ENCODE measurements around the gene FAXC.

The FAXC gene

DNA sequence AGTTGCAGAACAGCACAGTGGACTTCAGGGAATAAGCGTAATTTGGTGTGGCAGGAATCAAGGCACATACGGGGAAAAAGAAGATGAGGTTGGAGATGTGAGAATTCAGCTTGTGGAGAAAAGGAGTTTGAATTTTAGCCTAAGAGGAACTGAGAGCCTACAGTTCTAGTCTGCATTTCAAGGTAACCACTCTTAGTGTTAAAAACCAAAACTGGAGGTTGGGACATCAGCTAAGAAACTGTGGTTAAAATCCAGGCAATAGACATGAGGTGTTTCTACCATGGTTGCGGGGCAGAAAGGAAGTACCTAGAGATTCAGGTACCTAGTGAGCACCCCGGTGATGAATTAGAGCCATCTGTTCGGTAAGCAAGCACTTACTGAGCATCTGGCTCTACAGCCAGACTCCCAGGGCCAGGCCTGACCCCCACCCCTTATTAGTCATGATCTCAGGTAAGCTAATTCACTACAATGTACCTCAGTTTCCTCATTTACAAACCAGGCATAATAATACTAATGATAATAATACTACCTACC is 44.4 kb downstream of the FAXC start:
- no peak for TF ChIP-seq CTCF (IDR thresholded peaks at IDR 0.05; ENCODE audit: extremely low read depth, missing control alignments)
- no peak for DNase-seq (ENCODE audit: low spot score)

- DNase-seq (ENCODE audit: low spot score): no peak
- TF ChIP-seq CTCF (IDR thresholded peaks at IDR 0.05; ENCODE audit: extremely low read depth, missing control alignments): no peak
Observed at GRCh38 chr6:99297415-99297814, 52.1 kb downstream of the FAXC start.

GRCh38 chr6:99297006-99297405 is 52.5 kb downstream of the FAXC start:
- no peak for DNase-seq (ENCODE audit: low spot score)
- no peak for TF ChIP-seq CTCF (IDR thresholded peaks at IDR 0.05; ENCODE audit: extremely low read depth, missing control alignments)

DNA sequence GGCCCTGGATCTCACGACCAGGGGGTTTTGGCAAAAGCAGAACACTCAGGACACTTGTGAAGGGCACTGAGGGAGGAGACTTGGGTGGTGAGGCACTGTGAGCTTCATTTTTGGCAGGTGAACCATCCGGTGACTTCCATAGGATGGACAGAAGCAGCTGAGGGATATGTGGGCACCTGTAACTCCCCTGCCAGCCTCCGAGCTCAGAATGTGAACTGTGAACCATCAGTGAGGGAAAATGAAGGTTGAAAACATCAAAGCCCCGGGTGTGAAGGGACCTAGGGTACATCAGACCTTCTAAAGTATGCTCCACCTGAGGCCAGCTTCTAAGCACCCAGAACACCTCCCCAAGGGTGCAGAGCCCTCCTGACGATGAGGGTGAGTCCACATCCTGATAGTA is 53.2 kb downstream of the FAXC start:
- no peak for DNase-seq (ENCODE audit: low spot score)
- TF ChIP-seq CTCF (IDR thresholded peaks at IDR 0.05; ENCODE audit: extremely low read depth, missing control alignments): no peak

DNA sequence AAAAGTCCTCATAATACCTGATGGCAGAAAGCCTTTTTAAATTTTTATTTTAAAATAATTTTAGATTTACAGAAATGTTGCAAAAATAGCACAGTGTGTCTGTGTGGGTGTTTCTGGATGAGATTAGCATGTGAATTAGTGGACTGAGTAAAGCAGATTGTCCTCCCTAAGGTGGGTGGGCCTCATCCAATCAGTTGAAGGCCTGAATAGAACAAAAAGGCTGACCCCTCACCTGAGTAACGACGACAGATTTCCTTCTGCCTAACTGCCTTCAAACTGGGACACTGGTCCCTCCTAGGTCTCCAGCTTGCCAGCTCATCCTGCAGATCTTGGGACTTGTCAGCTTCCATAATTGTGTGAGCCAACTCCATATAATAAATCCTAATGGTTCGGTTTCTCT is 54.2 kb downstream of the FAXC start:
- no peak for TF ChIP-seq CTCF (IDR thresholded peaks at IDR 0.05; ENCODE audit: extremely low read depth, missing control alignments)

DNA sequence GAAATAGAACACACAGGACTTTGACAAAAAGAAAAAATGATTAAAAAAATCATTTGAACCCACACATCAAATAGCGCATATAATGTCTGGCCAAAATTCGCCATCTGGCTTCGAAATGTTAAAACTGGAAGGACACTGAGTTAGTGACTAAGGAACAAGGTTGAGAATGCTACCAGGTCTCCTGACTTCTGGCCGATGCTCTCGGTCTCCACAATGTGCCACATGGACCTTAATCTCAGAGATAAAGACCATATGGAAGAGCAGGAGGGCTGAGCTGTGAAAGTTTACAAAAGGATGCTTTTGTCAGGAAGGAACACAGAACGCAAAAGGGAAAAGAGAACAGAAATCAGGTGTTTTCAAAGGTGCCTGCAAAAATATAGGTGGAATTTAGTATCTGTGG is 54.7 kb downstream of the FAXC start:
- DNase-seq (ENCODE audit: low spot score): no peak
- no peak for TF ChIP-seq CTCF (IDR thresholded peaks at IDR 0.05; ENCODE audit: extremely low read depth, missing control alignments)

More for the DNA sequence above, 54.2 kb downstream of the FAXC start:
- DNase-seq (ENCODE audit: low spot score): no peak

GRCh38 chr6:99289701-99290100 is 59.8 kb downstream of the FAXC start:
- TF ChIP-seq CTCF (IDR thresholded peaks at IDR 0.05; ENCODE audit: extremely low read depth, missing control alignments): no peak
- no peak for DNase-seq (ENCODE audit: low spot score)

Measured in GM20000 (cell line).